RWPE1 (cell line): ENCODE results near the gene TLE4.

Experiments
- CTCF ChIA-PET: fragments of 350-600 bp; sonication (Branson Sonifier 250); formaldehyde crosslinking; extraction: SDS; loops from one replicate; lab custom pipeline; 2021; lab: Yijun Ruan, JAX
- POLR2A ChIA-PET: fragments of 400-600 bp; formaldehyde crosslinking; extraction: SDS; loops from one replicate; lab custom pipeline; 2020; ENCODE audit warnings: antibody characterized with exemption; ENCODE audit not compliant: low non-redundant PET; lab: Yijun Ruan, JAX
- DNase-seq: peaks from one replicate; pipeline ENCODE4 v3.0.0; 2012; ENCODE audit warnings: low spot score
- H3K27ac ChIP-seq: fragments of 450-650 bp; 2 replicates; pipeline ENCODE4 v1.5.1; 2017
- CTCF ChIP-seq: fragments of 450-650 bp; conservative IDR thresholded peaks from 2 replicates; pipeline ENCODE4 v1.5.1; 2017; ENCODE audit warnings: low read depth, mild to moderate bottlenecking

TLE4 gene

GRCh38 chr9:79700607-79701360 lies 129.0 kb downstream of the TLE4 start:
- ChIA-PET POLR2A (no interaction called here), CTCF (interaction anchor here (0.5 to 1.0 kb wide), 2 partner anchors 35 to 110 kb away, joined by 3 read pairs; no protein-coding TSS in a partner anchor)
- H3K27ac ChIP-seq, result no peak overlapping the region
- TF ChIP-seq CTCF, result no peak
- no peak for DNase-seq

DNA sequence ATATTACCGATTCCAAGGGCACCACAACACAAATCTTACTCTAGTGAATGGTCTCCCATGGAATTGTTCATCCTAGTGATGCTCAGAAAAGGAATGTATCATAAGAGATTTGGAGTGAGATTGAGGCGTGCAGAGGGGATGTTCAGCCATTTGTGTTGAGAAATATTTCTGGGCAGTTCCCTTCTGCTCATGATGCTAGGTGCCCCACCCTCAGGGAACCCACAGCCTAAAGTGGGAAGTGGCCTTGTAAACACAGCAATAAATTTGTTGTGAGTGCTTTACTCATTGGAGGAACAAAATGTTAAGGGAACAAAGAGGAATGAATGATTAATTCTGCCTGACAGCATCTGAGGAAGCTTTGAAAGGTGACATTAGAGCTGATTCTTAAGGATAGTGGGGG lies 129.9 kb downstream of the TLE4 start:
- POLR2A ChIA-PET, result no interaction called here
- no peak for DNase-seq
- CTCF ChIA-PET, result interaction anchor here (1.0 kb wide), 1 partner anchor 36 kb away, joined by 3 read pairs; no protein-coding TSS in a partner anchor
- no peak overlapping the region for H3K27ac ChIP-seq
- no peak for TF ChIP-seq CTCF

DNA sequence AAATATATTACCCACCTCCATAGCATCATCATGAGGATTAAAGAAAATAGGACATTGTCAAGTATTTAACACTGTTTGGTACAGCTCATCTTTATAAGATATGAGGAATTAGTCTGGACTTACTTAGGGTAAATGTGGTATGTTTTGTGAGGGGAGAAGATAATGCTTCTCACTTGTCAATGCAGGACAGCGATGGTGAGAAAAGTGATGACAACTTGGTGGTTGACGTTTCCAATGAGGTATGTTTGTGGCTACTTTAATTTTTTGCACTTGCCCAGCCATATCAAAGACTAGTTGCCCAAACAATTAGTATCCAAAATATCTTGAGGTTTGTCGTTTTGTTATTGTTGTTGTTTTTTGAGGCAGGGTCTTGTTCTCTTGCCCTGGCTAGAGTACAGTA lies 133.9 kb downstream of the TLE4 start:
- DNase-seq, result no peak
- ChIA-PET CTCF (interaction anchor here (0.6 kb wide), 1 partner anchor 29 kb away, joined by 4 read pairs; no protein-coding TSS in a partner anchor), POLR2A (no interaction called here)
- TF ChIP-seq CTCF, result no peak
- H3K27ac ChIP-seq, result no peak overlapping the region

GRCh38 chr9:79706512-79706911 lies 134.7 kb downstream of the TLE4 start:
- ChIA-PET POLR2A (no interaction called here), CTCF (no interaction called here)
- DNase-seq, result no peak
- no peak for TF ChIP-seq CTCF
- H3K27ac ChIP-seq, result no peak overlapping the region

DNA sequence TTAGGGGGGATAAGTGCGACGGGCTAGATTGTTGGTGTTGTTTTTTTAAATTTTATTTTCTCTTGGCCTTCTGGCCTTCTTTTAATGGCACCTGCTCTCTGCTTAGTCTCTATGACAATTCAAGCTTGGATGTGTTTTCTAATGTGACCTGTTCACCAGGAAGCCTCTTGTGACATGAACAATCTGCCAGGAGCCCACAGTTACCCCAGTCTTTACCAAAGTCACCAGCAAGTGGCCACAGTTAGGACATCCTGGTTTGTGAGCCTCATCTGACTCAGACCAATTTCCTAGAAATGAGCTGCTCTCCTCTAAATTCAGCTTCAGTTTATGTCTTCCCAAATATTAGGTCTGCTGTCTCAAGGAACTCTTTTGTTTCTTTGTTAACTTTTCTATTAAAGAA lies 135.8 kb downstream of the TLE4 start:
- H3K27ac ChIP-seq, result no peak overlapping the region
- DNase-seq, result no peak
- ChIA-PET CTCF (no interaction called here), POLR2A (no interaction called here)
- no peak for TF ChIP-seq CTCF

DNA sequence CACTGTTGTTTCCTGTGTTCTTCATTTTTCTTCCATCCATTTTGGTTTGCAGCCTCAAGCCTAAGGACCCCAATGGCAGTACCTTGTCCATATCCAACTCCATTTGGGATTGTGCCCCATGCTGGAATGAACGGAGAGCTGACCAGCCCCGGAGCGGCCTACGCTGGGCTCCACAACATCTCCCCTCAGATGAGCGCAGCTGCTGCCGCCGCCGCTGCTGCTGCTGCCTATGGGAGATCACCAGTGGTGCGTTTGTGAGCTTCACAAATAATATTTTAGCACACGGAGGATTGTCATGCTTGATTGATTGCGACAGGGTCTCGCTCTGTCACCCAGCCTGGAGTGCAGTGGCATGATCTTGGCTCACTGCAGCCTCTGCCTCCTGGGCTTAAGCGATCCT lies 136.8 kb downstream of the TLE4 start:
- ChIA-PET POLR2A (no interaction called here), CTCF (no interaction called here)

More for the DNA sequence above, 136.8 kb downstream of the TLE4 start:
- H3K27ac ChIP-seq, result no peak overlapping the region
- no peak for DNase-seq
- no peak for TF ChIP-seq CTCF
